ENCODE results near the gene PSMG1.

GRCh38 chr21:39137248-39138178 lies 45.7 kb downstream of the PSMG1 start:
- TF ChIP-seq EZH2 (IDR thresholded peaks at IDR 0.05; ENCODE audit: low read depth) (no peak), CTCF (conservative IDR thresholded peaks at IDR 0.05) (no peak)

All from PC-9 (cell line).